HG02970 (cell line): Measurements from ENCODE around the gene PHOX2B.

Experiments
- ATAC-seq: cut with Tn5 transposase; IDR thresholded peaks from one replicate; pipeline ENCODE4 v1.9.1; 2021; ENCODE audit warnings: mild to moderate bottlenecking, moderate library complexity, moderate number of reproducible peaks; ENCODE audit not compliant: unreplicated experiment, low FRiP score

Gene PHOX2B

DNA sequence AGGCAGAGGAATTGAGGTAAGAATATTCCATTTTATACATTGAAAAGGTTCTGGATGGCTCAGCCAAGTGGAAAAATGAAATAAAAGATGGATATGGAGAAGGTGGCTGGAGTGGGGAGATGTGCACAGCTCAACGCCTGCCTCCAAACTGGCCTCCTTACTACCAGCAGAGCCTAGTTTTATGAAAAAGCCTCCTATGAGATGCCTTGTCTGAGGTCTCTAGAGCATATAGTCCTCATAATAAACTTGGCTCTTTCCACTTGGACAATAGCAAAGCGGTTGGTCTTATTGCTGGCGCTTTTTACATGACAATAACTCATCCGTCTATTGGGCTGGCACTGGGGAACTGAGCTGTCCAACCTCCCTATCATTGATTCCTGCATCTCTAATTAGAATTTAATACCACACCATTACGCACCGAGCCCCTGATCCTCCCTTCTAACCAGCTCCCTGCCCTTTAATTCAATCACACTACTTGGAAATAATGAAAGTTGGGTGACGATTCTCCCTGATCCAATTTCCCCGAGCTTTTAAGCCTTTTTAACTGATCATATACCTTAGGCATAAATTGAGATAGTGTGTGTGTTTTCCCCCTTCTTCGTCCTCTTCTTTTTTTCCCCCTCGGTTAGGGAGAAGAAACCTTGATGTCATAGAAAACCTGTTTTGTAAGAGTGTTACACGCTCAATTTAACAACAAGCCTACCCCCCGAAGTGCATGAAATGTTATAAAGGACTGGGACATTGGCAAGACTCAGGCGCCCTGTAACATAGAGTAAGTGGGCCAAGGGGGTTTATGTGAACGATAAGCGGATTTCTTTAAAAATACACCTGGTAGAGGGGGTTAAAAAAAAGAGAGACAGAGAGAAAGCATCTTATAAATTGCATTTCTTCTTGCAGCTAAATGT is at the start of gene PHOX2B:
Gene PHOX2B, minus strand, starts transcription at position 155 of the 905 bp plus-strand sequence. Its CDS starts 115 bp downstream, at position 40.
- ATAC-seq = no peak

GRCh38 chr4:41797260-41797659 is 48.7 kb upstream of the PHOX2B start:
- no peak for ATAC-seq

DNA sequence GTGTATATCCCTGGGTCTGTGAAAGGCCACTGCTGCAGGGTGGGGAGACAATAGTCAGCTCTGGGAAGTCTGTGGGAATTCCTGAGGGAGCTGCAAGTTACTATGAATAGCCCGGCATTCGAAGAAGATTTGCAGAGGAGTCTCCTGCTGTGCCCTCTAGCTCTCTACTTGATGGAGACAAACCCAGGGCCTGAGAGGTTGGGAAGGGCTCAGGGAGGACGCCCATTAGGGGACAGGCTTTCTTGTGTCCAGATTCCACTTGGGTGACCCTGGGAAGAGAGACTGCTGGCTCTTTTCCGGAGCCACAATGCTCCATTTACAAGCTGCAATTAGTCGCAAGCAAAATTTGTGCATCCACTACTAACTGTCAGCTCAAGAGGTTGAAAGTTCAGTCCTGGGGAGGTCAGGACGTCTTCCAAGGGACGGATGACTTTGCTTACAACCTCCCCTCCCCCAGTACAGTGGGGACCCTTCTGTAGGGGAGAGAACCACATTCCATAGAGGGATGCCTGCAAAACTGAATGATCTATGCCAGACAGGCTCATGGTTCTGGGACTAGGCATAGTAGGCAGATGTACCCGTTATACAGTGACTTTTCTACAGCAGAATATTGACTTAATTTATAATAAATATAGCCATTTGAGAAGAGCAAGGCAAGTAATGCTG is 48.2 kb upstream of the PHOX2B start:
- ATAC-seq = no peak

GRCh38 chr4:41795796-41796385 is 47.4 kb upstream of the PHOX2B start:
- ATAC-seq = no peak

- no peak for ATAC-seq
These were observed 43.6 kb upstream of the PHOX2B start for GRCh38 chr4:41792166-41792565.

DNA sequence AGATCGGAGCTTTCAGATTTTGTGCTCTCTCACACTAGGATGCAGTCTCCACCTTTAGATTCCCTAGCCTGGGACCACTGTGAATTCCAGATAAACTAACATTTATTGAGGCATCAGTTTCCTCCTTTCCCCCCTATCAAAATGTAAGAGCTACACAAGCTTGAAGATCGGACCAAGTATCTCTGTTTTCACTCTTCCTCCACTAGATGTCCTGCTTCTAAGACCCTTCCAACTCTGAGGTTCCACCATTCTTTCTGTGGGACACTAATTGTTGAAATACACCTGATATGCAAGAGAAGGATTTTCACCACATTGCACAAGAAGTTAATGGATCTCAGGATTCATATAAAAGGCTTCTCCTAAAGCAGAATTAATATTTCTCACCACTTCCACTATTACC is 43.0 kb upstream of the PHOX2B start:
- ATAC-seq = no peak

DNA sequence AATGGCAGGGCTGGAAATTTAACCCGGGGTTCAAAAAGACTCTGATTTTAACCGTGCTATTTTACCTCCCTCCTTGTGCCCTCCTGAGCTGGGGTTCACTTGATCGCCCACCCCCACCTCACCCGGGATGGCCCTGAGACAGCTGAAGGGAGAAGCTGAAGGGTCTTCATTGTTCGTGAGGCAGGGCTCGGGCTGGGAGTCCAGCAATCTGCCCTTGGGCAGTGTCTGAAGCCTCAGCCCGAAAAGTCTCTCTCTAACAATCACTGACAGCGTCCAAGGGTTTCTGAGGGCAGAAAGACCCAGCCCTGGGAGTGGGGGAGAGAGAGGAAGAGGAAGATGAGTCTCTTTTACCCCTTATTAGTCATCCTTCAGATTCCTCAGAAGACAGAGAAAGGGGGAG is 39.4 kb upstream of the PHOX2B start:
- no peak for ATAC-seq

- no peak for ATAC-seq
These were observed 37.1 kb upstream of the PHOX2B start for GRCh38 chr4:41785665-41786064.

- no peak for ATAC-seq
These were observed 35.9 kb upstream of the PHOX2B start for GRCh38 chr4:41784191-41784979.

DNA sequence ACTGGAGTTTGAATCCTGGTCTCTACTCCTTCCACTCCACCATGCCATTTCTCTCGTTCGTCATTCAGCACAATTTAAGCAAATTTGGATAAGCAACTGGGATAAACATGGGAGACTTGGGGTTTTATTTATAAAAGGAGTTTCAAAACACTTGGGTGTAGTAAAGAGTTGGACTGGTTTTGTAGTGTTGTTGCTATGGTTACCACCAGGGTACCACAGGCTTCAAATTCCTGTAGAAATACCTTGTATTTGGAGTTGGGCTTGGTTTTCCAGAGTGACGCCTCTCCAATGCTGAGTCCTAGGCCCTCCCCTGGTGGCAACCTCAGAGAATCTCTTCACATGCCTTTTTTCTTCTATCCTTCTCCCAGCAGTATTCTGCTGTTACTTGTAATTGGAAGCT is 27.9 kb upstream of the PHOX2B start:
- ATAC-seq = no peak

GRCh38 chr4:41763729-41764128 is 15.2 kb upstream of the PHOX2B start:
- ATAC-seq = no peak

DNA sequence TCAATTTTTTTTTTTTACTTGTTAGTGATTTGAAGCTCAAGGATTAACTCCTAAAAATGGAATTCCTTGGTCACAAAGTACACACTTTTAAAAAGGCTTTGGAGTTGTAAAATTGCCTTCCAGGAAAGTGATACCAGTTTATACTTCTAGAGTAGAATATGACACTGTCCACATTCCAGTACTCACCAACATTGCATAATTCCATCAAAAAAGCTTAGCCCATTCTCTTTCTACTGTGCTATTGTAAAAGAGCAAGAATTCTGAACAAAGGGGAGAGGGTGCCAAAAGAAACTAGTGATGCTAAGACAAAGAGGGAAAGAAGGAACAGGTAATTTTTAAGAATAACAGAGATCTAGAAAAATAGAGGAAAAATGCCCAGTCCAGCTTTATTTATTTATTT is 10.4 kb upstream of the PHOX2B start:
- ATAC-seq = no peak

DNA sequence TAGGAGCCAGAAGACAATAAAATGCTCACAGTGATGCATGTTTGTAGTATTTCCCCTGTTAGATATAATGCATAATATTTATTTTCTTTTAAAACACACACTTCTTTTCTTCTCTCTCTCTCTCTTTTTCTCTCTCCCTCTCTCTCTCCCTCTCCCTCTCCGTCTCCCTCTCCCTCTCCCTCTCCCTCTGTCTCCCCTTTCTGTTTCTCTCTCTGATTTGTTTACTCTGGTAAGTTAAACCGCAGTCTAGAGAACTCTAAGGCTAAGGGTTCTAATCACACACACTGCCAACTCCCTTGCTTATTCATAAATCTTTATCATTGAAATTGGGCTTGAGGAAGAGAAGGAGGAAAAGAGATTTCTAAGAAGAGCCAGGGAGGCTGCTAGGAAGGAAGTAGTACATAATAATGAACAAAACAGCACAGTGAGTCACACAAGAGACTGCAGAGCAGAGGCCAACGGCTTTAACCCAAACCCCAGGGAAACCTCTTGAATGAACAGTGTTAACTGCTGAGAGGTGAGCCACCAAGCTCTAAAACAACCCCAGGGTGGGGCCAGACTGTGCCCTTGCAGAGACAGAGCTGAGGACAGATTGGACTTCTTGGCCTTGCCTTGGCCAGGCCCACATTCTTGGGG is 9.1 kb upstream of the PHOX2B start:
- ATAC-seq = no peak

GRCh38 chr4:41753942-41754341 is 5.4 kb upstream of the PHOX2B start:
- ATAC-seq = no peak

DNA sequence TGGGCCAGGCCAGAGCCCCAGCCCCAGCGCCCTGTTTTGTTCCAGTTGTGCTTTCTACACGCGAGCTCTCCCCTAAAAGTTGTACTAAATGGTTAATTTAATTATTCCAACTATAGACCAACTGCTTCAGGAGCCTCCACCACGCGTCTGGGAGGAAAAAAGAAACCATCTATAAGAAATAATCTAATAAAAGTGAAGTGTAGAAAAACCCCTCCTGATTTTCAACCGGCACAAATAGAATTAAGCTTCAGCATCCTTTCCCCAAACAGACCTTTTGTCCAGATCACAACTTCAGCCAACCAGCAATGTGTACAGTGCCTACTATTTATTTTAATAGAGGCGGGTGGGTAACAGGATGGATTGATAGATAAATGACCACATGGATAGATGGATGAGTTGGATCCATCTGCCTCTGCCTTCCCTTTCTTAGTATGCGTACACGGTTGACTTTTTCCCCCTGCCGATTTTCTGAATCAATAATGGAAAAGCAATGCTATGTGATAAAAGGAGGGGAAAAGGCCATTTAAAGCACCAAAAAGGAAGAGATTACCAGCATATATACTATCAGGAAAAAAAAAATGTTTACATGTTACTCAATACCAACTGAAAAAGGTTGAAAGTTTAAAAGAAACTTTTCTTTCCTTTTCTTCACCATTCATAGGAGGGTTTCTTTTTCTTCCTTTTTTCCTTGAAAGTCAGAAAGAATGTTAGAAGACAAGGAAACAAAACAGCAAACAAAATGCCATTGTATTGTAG is 3.7 kb upstream of the PHOX2B start:
- ATAC-seq = no peak

GRCh38 chr4:41751449-41752061 is 3.0 kb upstream of the PHOX2B start:
- ATAC-seq = no peak

GRCh38 chr4:41750626-41751448 is 2.3 kb upstream of the PHOX2B start:
- no peak for ATAC-seq

- ATAC-seq = no peak
These were observed 1.6 kb upstream of the PHOX2B start for GRCh38 chr4:41750121-41750625.
